Right lobe of liver (tissue), 6 donors: ENCODE measurements around the gene DYRK1A. TPM values are rescaled to one million over a fixed set of nuclear protein-coding genes. Genes with fewer than 3 reads are reported as not detected.

Experiments used
- ATAC-seq, 4 donors: fragments of 200-7000 bp; cut with Tn5 transposase; one replicate each; pipeline ENCODE4 v1.9.1; 2020; ENCODE audit warnings: mild to moderate bottlenecking in 4 of 4, moderate library complexity in 4 of 4
- DNase-seq, 3 donors: peaks; one replicate each; pipeline ENCODE4 v3.0.0-alpha.2; 2020
- H3K27ac ChIP-seq, 3 donors: fragments of 200-600 bp; one replicate each; pipeline ENCODE4 v1.8.0; 2022
- H3K27me3 ChIP-seq, 2 donors: fragments of 200-600 bp; one replicate each; pipeline ENCODE4 v1.8.0; 2022
- H3K36me3 ChIP-seq, 4 donors: fragments of 200-600 bp; sonication (generic) in 1 of 4; one replicate each; pipeline versions ENCODE4 v1.5.1 to v1.8.0; 2017 to 2022; ENCODE audit warnings: control low read depth in 1 of 4
- H3K4me1 ChIP-seq, 4 donors: fragments of 200-600 bp; sonication (generic) in 1 of 4; one replicate each; pipeline versions ENCODE4 v1.5.1 to v1.8.0; 2017 to 2022; ENCODE audit warnings: control low read depth in 1 of 4
- H3K4me3 ChIP-seq, 3 donors: fragments of 200-600 bp; one replicate each; pipeline ENCODE4 v1.8.0; 2022
- H3K9me3 ChIP-seq, 4 donors: fragments of 200-600 bp; sonication (generic) in 1 of 4; one replicate each; pipeline versions ENCODE4 v1.5.1 to v1.8.0; 2017 to 2022; ENCODE audit warnings: control low read depth in 1 of 4
- POLR2A ChIP-seq: fragments of 450-650 bp; IDR thresholded peaks from one replicate; pipeline ENCODE4 v1.6.1; 2017; ENCODE audit warnings: antibody characterized with exemption, mild to moderate bottlenecking
- WGBS: methylation state at CpG from one replicate; pipeline ENCODE4 v1.1.6; 2018; ENCODE audit warnings: low coverage, low lambda C conversion rate; ENCODE audit not compliant: insufficient coverage; ENCODE audit errors: missing lambda C conversion rate; 5-methylcytosine and 5-hydroxymethylcytosine counted together
- intact Hi-C, 2 donors: fragments of 100-400 bp; cut with DNase I; formaldehyde crosslinking; loops; one replicate each; pipeline versions ENCODE4 v1.11.2 to v1.14.1; 2022
- total RNA-seq, 6 experiments: library from RNA; depleted of rRNA in 2 of 6; stranded (reverse); fragments of >200 nt in 2 of 6; fragmentation: NEBNext Ultra II Directional in 3 of 6; extraction: Animal tissue kit (Norgen Biotek cat#: 25700) in 3 of 6; gene quantifications; one replicate each; pipeline versions ENCODE4 v1.1.0 to v1.2.4, GENCODE V29; 2016 to 2023
- TF ChIP-seq, protein P1 (sequence below), 4 donors: fragments of 200-600 bp in 3 of 4; fragments of 450-650 bp in 1 of 4; IDR thresholded peaks; one replicate each; pipeline versions ENCODE4 v1.5.1 to v1.8.0; 2016 to 2022; ENCODE audit warnings: antibody characterized with exemption in 4 of 4, mild to moderate bottlenecking in 2 of 4
- donor health status: DM: no; HTN: yes; CAD: no.
- donor health status: DM: no; HTN: no; CAD: no.
- donor health status: DM: no; HTN: no; CAD: no.
- donor health status: DM: no; HTN: yes; CAD: no.
- donor health status: DM: no; HTN: yes; CAD: no.

The DYRK1A gene
- total RNA-seq, 6 experiments from 2014 or later = 20.6 to 32.5 (median 25.7) TPM

GRCh38 chr21:37346841-37347430 is 19.6 kb upstream of the DYRK1A start:
- peaks cover 0 to 5% (median 2%) of the 10 kb centered on the region in 4 donors for H3K9me3 ChIP-seq
- TF ChIP-seq, protein P1, sequence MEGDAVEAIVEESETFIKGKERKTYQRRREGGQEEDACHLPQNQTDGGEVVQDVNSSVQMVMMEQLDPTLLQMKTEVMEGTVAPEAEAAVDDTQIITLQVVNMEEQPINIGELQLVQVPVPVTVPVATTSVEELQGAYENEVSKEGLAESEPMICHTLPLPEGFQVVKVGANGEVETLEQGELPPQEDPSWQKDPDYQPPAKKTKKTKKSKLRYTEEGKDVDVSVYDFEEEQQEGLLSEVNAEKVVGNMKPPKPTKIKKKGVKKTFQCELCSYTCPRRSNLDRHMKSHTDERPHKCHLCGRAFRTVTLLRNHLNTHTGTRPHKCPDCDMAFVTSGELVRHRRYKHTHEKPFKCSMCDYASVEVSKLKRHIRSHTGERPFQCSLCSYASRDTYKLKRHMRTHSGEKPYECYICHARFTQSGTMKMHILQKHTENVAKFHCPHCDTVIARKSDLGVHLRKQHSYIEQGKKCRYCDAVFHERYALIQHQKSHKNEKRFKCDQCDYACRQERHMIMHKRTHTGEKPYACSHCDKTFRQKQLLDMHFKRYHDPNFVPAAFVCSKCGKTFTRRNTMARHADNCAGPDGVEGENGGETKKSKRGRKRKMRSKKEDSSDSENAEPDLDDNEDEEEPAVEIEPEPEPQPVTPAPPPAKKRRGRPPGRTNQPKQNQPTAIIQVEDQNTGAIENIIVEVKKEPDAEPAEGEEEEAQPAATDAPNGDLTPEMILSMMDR (IDR thresholded peaks at IDR 0.05) = no peak
- no peak for TF ChIP-seq POLR2A
- no peaks in the 10 kb centered on the region for H3K36me3 ChIP-seq
- no peak overlapping the region for H3K27ac ChIP-seq
- H3K4me1 ChIP-seq = no peaks in the 10 kb centered on the region
- intact Hi-C loops = no loop called here
- no peak overlapping the region for H3K4me3 ChIP-seq
- 93% methylated on average over 2 of the region's 2 CpGs for WGBS
- ATAC-seq (no peak), DNase-seq (no peak)
- no peaks in the 10 kb centered on the region for H3K27me3 ChIP-seq

DNA sequence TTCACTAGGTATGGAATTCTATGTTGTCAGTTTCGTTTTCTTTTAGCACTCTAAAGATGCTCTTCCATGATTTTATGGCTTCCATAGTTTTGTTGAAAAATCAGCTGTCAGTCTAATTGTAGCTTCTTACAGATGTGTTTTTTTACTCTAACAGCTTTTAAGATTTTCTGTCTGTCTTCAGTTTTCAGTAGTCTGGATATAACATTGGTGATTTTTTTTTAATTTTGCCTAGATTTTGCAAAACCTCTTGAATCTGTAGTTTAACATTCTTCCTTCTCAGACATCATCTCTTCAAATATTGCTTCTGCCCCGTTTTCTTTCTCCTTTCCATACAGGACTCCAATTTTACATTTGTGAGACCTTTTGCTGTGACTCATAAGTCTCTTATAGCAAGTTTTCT is 17.9 kb upstream of the DYRK1A start:
- Histone ChIP-seq H3K36me3 (no peaks in the 10 kb centered on the region), H3K27ac (no peak overlapping the region), H3K4me3 (no peak overlapping the region), H3K4me1 (no peaks in the 10 kb centered on the region), H3K9me3 (peaks cover 0 to 5% (median 2%) of the 10 kb centered on the region in 4 donors), H3K27me3 (no peaks in the 10 kb centered on the region)
- DNase-seq = no peak
- 46% methylated on average over 2 of the region's 2 CpGs for WGBS
- intact Hi-C loops = no loop called here
- no peak for ATAC-seq
- TF ChIP-seq, protein P1 (IDR thresholded peaks at IDR 0.05) = no peak
- TF ChIP-seq POLR2A = no peak

- H3K4me3 ChIP-seq = no peak overlapping the region
- no peak for TF ChIP-seq POLR2A
- peaks cover 0 to 5% (median 2%) of the 10 kb centered on the region in 4 donors for H3K9me3 ChIP-seq
- no peak overlapping the region for H3K27ac ChIP-seq
- H3K4me1 ChIP-seq = no peaks in the 10 kb centered on the region
- H3K27me3 ChIP-seq = no peaks in the 10 kb centered on the region
- DNase-seq (no peak), ATAC-seq (no peak)
- intact Hi-C loops = no loop called here
- H3K36me3 ChIP-seq = no peaks in the 10 kb centered on the region
These were observed 16.1 kb upstream of the DYRK1A start for GRCh38 chr21:37350472-37350871.

DNA sequence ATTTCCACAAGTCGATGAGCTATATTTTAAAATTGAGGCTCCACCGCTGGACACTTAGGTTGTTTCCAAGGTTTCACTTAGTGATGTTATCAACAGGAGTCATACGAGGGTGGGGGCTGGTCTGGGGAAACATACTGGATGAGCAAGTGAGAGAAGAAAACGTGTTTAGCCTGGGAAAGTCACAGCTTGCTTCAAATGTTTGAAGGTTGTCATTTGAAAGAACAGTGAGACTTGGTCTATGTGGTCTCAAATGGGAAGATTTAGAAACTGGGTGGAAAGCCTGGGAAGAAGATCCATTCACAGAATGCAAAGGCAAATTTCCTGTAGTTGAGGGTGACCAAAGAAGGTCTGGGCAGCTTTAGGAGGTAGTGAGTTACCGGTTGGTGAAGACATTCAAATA is 9.9 kb upstream of the DYRK1A start:
- Histone ChIP-seq H3K27ac (no peak overlapping the region), H3K36me3 (no peaks in the 10 kb centered on the region), H3K27me3 (no peaks in the 10 kb centered on the region), H3K4me1 (no peaks in the 10 kb centered on the region), H3K9me3 (no peaks in the 10 kb centered on the region), H3K4me3 (no peak overlapping the region)
- TF ChIP-seq, protein P1 (IDR thresholded peaks at IDR 0.05) = no peak
- no peak for TF ChIP-seq POLR2A
- DNase-seq (no peak), ATAC-seq (no peak)
- 65% methylated on average over 5 of the region's 5 CpGs for WGBS
- intact Hi-C loops = no loop called here

DNA sequence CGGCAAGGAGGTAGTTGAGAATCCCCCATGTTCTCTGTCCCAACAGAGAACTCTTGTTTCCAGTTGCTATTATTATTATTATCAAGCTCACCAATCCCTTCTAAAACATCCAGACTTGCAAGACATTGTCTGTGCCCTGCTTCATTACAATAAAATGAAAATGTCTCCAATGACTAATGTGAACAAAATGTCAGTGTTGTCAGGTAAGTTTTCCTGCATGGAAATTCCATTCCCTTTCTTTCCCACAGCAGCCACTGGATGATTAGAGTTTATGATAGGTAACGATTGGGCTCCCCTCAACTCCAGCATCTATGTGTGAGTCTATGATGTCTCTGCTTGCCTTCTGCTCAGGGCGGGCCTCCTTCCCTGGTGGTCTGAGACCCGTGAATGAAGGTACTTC is 8.9 kb upstream of the DYRK1A start:
- no peaks in the 10 kb centered on the region for H3K36me3 ChIP-seq
- H3K27me3 ChIP-seq = no peaks in the 10 kb centered on the region
- intact Hi-C loops = no loop called here
- 82% methylated on average over 3 of the region's 4 CpGs for WGBS
- no peak for DNase-seq
- H3K9me3 ChIP-seq = no peaks in the 10 kb centered on the region
- no peak for ATAC-seq
- no peak overlapping the region for H3K27ac ChIP-seq
- H3K4me1 ChIP-seq = no peaks in the 10 kb centered on the region
- TF ChIP-seq, protein P1 (IDR thresholded peaks at IDR 0.05) = no peak
- no peak for TF ChIP-seq POLR2A
- H3K4me3 ChIP-seq = no peak overlapping the region
